GM23338 (cell line): ENCODE data around the gene ANAPC13.

Experiments used
- CREB1 ChIP-seq: fragments of 250-450 bp; sonication (Bioruptor Pico); IDR thresholded peaks from 2 replicates; pipeline ENCODE4 v1.5.0; 2020; ENCODE audit warnings: low read depth, mild to moderate bottlenecking, moderate library complexity
- EZH2 ChIP-seq: fragments of 200-600 bp; sonication (generic); IDR thresholded peaks from one replicate; pipeline ENCODE4 v1.8.0; 2017; ENCODE audit warnings: antibody characterized with exemption, mild to moderate bottlenecking, low read depth; ENCODE audit not compliant: unreplicated experiment
- EZH2phosphoT487 ChIP-seq: fragments of 200-600 bp; sonication (generic); IDR thresholded peaks from one replicate; pipeline ENCODE4 v1.8.1; 2018; ENCODE audit warnings: antibody characterized with exemption; ENCODE audit not compliant: unreplicated experiment
- JUNB ChIP-seq: IDR thresholded peaks from one replicate; pipeline ENCODE4 v1.6.1; 2016; ENCODE audit warnings: antibody characterized with exemption; ENCODE audit not compliant: unreplicated experiment
- NANOG ChIP-seq: IDR thresholded peaks from 2 replicates; pipeline ENCODE4 v1.6.1; 2016; ENCODE audit warnings: antibody characterized with exemption, borderline replicate concordance
- POLR2AphosphoS5 ChIP-seq: IDR thresholded peaks from 2 replicates; pipeline ENCODE4 v1.6.1; 2016; ENCODE audit warnings: antibody characterized with exemption, low read depth
- TF ChIP-seq, protein P1 (sequence below), 2 experiments: fragments of 200-600 bp in 1 of 2; sonication (generic) in 1 of 2; conservative IDR thresholded peaks; 2 replicates each; pipeline versions ENCODE4 v1.5.1 to v1.6.1; 2016 to 2017; ENCODE audit warnings: antibody characterized with exemption in 2 of 2, low read depth in 2 of 2, mild to moderate bottlenecking in 2 of 2, moderate library complexity in 1 of 2
- TF ChIP-seq, protein P2 (sequence below): IDR thresholded peaks from one replicate; pipeline ENCODE4 v1.6.1; 2018; ENCODE audit warnings: antibody characterized with exemption; ENCODE audit not compliant: unreplicated experiment
- TF ChIP-seq, protein P3 (sequence below): IDR thresholded peaks from 2 replicates; pipeline ENCODE4 v1.6.1; 2016; ENCODE audit warnings: antibody characterized with exemption

DNA sequence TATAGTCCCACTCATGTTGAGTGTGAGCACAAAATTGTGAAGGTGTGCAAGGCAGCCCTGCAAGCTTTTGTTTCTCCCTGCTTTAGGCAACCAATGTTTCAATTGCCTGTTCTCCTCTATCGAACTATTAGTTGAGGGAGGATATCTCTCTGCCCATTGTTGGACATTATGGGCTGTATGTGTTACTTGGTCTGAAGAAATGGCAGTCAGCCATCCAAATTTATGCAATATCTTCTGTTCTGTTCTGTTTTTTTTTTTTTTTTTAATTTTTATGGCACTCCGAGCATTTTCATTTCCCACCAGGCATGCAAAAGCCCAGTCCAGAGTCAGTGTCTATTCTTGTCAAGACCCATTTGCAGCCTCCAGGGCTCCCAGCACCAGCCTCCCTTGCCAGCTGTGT is 44.0 kb downstream of the ANAPC13 start:
- TF ChIP-seq, protein P1, sequence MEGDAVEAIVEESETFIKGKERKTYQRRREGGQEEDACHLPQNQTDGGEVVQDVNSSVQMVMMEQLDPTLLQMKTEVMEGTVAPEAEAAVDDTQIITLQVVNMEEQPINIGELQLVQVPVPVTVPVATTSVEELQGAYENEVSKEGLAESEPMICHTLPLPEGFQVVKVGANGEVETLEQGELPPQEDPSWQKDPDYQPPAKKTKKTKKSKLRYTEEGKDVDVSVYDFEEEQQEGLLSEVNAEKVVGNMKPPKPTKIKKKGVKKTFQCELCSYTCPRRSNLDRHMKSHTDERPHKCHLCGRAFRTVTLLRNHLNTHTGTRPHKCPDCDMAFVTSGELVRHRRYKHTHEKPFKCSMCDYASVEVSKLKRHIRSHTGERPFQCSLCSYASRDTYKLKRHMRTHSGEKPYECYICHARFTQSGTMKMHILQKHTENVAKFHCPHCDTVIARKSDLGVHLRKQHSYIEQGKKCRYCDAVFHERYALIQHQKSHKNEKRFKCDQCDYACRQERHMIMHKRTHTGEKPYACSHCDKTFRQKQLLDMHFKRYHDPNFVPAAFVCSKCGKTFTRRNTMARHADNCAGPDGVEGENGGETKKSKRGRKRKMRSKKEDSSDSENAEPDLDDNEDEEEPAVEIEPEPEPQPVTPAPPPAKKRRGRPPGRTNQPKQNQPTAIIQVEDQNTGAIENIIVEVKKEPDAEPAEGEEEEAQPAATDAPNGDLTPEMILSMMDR (conservative IDR thresholded peaks at IDR 0.05; ENCODE audit: low read depth in 2 of 2): no peak
- TF ChIP-seq JUNB: no peak
- TF ChIP-seq POLR2AphosphoS5: no peak
- TF ChIP-seq NANOG: no peak
- TF ChIP-seq EZH2phosphoT487: no peak
- TF ChIP-seq EZH2: no peak
- TF ChIP-seq CREB1 (CRISPR knock-in tag): no peak
- TF ChIP-seq, protein P2, sequence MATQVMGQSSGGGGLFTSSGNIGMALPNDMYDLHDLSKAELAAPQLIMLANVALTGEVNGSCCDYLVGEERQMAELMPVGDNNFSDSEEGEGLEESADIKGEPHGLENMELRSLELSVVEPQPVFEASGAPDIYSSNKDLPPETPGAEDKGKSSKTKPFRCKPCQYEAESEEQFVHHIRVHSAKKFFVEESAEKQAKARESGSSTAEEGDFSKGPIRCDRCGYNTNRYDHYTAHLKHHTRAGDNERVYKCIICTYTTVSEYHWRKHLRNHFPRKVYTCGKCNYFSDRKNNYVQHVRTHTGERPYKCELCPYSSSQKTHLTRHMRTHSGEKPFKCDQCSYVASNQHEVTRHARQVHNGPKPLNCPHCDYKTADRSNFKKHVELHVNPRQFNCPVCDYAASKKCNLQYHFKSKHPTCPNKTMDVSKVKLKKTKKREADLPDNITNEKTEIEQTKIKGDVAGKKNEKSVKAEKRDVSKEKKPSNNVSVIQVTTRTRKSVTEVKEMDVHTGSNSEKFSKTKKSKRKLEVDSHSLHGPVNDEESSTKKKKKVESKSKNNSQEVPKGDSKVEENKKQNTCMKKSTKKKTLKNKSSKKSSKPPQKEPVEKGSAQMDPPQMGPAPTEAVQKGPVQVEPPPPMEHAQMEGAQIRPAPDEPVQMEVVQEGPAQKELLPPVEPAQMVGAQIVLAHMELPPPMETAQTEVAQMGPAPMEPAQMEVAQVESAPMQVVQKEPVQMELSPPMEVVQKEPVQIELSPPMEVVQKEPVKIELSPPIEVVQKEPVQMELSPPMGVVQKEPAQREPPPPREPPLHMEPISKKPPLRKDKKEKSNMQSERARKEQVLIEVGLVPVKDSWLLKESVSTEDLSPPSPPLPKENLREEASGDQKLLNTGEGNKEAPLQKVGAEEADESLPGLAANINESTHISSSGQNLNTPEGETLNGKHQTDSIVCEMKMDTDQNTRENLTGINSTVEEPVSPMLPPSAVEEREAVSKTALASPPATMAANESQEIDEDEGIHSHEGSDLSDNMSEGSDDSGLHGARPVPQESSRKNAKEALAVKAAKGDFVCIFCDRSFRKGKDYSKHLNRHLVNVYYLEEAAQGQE: no peak
- TF ChIP-seq, protein P3, sequence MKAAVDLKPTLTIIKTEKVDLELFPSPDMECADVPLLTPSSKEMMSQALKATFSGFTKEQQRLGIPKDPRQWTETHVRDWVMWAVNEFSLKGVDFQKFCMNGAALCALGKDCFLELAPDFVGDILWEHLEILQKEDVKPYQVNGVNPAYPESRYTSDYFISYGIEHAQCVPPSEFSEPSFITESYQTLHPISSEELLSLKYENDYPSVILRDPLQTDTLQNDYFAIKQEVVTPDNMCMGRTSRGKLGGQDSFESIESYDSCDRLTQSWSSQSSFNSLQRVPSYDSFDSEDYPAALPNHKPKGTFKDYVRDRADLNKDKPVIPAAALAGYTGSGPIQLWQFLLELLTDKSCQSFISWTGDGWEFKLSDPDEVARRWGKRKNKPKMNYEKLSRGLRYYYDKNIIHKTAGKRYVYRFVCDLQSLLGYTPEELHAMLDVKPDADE: no peak
